ENCODE results near the gene NGEF.
A peak's percentile ranks its signal among the peaks of the same experiment; 100 is the strongest.

Gene NGEF

DNA sequence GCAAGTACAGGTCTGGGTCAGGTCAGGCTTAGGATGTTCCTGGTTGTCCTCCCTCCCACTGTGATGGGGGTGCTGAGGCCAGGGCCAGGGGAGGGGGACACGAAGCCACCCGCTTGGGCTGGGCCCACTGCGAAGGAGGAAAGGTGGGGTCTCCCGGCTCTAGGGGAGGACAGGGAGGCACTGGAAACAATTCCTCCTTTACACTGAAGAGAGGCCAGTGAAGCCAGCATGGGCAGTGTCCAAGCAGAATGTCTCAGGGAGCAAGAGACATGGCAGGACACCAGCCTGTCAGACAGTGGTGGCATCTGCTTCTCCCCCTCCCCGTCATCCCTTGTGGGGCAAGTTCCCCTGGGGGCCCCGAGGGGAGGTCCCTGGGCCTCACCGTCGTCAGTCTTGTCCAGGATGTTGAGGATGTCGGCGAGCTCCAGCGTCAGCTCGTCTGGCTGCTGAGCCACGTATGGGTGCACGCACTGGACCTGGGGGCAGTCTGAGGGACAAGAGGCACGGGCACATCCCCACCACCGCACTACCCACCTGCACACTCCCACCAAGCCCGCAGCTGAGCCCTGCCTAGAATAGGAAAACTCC is 132.2 kb downstream of the NGEF start:
- no peak for DNase-seq

DNA sequence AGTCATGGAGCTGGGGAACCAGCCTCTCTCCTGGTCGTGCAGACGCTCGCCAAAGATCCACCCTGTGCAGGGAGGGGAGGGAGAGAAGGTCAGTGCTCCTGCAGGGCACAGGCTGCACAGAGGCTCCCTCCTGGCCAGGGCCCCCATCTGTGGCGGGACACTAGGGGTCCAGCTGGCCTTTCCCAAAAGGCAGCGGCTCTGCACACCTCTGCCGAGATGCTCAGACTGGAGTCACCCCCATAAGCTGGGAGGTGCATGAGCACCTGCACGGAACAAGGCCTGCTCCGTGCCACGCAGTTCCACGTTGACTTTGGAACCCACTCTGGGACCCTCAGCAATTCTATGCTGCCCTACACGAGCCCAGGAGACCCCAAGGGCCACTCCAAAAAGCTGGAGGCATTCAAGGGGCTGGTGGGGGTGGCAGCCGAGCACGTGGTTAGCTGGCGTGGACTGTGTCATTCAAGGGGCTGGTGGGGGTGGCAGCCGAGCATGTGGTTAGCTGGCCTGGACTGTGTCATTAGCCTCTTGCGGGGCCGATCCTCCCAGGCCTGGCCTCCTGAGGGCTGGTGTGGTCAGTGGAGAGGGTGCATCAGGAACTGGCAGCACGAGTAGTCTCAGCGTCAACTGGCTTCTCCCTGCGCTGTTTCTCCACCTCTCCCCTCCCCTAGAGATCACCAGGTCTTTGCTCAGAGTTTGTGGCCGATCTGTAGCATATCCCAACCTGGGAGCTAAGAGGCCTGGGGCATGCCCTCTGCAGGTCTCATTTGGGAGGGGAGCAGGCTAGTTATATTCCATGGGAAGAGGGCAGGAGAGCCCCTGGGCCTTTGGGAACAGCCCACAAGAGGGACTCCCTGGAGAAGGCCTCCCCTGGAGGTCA is 133.2 kb downstream of the NGEF start:
- no peak for DNase-seq

DNA sequence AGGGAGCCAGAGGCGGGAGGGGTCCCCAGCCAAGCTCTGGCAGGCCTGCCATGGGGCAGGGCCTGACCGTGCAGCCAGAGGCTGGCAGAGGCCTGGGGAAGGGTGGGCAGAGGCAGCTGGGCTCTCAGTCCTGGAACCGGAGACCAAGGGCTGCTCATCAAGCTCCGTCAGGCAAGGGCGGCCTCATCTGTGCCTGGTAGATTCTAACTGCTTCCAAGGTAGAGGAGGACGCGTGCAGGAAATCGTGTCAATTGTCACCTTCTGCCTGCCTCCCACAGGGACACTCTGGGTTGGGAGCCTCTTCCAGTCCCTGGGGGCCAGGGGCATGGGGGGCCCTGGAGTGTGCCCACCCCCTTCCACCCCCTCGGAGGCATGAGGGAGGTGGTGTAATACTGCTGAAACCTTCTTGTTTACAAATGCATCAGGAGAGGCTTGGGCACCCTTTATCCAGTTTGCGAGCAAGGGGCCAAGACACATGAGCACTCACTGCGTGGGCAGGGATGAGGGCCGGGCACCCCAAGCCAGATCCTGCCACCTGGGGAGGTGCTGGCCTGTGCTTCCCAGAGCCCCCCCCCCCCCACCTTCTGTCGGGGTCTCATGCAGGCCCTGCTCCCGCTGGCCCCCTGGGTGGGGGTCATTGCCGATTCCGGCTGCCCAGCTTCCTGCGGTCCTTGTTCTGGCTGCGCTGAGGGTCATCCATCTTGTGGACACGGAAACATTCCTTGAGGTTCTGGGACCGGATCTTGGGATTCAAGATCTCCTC is 134.0 kb downstream of the NGEF start:
- DNase-seq = no peak

DNA sequence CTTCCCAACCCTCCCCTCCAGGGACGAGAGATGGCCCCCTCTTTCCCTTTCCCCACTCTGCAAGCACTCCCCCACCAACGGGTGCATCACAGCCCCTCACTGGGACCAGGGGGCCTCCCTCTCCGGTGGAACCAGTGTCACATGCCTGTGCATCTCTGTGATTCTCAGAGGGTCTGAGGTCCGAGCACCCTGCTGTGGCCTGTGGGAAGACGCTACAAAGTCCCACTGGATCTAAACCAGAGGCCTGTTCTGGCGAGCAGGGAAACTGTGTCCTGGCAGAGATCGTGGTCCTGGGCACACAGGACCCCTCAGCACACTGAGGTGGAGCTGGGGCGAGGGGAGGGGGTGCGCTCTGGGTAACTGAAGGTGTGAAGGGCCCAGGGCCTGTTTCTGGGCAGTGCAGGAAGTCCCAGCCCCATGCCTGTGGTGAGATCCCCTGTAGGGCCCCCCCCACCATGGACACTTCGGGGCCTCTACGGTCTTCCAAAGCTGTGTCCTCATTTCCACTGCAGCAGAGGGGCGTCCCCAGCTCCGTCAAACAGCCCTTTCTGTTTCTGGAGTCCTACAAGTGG is 135.0 kb downstream of the NGEF start:
- DNase-seq = no peak

DNA sequence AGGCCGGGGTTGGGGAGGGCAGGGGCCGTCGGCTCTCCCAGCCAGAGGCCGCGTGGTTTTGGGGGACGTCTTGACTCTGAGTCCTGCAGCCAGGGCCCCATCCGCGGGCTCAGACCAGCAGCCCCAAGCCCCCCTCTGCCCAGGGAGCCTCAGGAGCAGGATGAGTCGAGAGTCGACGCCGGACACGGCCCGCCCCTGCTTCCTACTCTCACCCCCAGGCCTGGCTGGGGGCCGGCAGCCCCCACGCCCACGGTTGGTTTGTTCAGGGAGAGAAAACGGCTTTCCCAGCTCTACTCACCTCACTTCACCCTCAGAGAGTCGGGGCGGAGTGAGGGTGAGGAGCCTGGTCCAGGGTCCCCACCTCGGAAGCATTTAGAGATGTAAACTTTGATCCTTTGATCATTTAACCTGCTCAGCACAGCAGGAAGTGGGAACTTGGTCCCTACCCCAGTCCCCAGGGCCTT is 136.0 kb downstream of the NGEF start:
- DNase-seq = no peak

DNA sequence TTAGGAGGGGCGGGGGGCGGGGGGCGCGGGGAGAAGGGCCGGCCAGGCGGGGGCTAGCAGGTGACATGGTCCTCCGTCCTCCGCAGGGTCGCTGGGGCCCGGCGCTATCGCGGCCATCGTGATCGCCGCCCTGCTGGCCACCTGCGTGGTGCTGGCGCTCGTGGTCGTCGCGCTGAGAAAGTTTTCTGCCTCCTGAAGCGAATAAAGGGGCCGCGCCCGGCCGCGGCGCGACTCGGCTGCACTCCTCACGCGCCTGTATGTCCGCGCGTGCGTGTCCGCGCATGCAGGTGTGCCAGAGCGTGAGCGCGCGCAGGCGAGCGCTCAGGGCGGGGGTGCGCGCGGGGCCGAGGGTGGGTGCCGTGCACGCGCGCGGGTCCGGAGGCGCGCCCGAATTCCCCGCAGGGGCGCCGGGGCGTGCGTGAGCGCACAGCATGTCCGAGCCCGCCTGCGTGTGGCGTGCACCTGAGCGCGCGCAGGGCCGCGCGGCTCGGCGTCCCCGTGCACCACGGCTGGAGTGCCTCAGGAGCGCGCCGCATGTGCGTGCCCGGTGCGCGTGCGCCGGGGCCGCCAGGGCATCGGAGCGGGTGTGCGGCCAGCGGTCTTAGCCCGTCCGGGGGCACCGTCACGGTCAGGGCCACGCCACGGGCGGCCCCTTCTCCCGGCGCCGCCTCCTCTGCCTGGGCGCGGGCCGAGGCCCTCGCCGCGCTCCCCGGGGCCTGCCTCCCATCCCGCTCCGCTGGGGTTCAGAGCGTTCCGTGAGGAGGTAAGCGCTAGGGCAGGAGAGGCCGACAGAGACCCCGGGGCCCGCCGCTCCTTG is 136.7 kb downstream of the NGEF start:
- peak; percentile 26 to 29 for DNase-seq

DNA sequence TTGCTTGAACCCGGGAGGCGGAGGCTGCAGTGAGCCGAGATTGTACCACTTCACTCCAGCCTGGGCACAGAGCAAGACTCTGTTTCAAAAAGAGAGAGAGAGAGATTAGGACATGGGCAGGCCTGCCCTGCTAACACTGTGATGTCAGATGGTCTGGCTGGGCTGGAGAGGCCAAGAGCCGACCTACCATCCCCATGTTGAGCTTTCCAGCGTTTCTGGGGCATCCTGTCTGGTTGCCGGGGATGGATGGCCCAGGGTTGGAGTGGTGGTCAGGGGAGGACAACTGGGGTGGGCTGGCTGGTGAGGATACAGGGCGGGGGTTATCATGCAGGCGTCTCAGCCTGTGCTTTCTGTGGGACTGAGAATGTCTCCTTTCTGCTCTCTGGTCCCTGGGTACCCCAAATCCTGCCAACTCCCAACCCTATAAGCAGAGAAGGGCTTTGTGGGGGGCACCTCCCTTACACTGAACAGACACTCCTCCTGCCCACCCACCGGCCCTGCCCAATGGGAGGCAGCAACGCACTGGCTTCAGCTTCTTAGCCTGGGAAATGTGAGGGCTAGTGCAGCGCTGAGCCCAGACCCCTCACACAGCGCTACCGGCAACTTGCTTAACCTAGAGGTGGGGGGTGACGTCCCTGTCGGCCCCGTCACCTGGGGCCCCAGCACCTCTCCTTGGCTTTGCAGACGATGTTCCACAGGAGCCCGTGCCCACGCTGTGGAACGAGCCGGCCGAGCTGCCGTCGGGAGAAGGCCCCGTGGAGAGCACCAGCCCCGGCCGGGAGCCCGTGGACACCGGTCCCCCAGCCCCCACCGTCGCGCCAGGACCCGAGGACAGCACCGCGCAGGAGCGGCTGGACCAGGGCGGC is 137.6 kb downstream of the NGEF start:
- no peak for DNase-seq

DNA sequence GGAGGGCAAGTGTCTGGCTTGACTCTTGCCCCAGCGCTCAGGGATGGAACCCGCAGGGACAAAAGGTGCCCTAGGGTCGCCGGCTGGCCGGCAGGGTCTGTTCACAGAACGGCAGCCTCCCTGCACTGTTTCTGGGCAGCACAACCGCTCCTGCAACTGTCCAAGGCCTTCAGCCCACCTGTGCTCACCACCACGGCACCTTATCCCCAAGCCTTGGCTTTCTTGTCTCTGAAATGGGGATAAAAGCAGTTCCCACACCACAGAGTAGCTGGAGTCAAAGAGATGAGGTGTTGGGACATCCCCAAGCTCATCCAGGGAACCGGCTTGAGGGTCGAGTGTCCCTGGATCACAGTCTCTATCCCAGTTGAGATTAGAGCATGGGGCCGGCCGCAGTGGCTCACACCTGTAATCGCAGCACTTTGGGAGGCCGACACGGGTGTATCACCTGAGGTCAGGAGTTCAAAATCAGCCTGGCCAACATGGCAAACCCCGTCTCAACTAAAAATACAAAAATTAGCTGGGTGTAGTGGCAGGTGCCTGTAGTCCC is 138.3 kb downstream of the NGEF start:
- DNase-seq = no peak

DNA sequence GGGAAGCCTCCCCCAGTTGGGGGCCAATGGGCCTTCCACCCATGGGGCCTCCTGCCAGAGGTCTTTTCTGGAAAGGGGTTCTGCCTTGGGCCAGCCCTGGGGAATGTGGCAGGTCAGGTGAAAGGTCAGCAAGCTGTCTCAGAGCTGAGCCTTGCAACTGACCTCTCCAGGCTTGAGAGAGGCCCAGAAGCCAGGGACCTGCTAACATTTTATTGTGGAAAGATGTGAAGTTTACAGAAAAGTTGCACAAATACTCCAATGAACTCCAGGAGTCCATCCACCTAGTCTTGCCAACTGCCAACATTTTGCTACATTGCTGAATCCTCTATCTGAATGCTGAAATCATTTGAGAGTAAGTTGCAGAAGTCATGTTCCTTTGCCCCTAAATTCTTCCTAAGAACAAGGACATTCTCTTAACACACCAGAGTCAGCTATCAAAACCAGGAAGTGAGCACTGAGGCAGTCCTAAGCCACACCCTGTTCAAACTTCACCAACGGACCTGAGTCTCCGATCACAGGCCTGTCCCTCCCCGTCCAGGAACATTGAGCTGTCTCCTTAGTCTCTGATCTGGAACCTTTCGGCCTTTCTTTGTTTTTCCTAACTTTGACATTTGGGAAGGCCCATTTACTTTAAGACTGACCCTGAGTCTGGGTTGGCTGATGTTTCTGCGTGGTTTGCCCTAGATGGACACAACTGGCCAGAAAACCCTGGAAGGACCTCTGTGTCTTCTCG is 139.0 kb downstream of the NGEF start:
- no peak for DNase-seq

DNA sequence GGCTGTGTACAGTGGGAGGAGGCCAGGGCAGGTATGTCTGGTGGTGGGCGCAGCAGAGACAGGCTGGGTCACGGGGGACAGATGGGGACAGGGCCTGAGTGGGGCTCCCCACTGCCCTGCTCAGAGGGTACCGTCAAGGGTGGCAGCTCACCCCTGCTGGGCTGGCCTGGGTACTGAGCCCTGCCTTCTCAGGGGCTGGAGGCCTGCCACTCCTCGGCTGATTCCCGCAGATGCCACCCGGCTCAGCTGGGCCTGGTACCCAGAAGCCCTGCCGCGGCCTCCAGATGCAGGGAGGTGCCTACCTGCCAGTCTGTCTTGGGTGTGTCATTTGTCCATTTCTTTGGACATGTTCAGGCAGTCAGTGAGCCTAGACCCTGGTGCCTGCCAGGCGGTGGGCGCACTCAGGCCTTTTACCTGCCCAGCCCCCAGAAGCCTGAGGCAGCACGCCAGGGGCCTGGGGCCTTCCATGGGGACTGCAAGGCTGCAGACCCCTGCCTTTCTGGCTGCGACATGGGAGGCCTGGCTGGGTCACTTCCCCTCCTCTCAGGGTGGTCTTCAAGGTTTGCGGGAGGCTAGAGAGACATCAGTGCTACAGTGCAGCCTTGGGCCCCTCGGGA is 139.7 kb downstream of the NGEF start:
- DNase-seq = no peak

DNA sequence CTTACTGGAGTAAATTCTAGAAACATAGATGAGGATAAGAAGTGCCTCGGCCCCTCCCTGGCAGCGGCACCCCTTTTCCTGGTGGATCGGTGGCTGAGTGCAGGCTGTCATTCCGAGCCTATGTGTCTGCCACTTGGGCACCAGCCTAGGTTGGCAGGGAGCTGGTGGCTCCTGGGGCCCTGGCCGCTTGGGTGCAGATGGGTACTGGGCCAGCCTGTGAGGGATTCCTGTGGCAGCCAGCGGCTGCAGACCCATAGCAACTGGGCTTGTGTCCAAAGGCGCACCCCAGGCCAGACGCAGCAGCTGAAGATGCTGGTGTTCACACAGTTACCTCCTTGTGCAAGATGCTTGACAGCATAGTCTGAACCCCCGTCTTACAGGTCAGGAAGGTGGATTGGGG is 140.2 kb downstream of the NGEF start:
- DNase-seq = no peak

DNA sequence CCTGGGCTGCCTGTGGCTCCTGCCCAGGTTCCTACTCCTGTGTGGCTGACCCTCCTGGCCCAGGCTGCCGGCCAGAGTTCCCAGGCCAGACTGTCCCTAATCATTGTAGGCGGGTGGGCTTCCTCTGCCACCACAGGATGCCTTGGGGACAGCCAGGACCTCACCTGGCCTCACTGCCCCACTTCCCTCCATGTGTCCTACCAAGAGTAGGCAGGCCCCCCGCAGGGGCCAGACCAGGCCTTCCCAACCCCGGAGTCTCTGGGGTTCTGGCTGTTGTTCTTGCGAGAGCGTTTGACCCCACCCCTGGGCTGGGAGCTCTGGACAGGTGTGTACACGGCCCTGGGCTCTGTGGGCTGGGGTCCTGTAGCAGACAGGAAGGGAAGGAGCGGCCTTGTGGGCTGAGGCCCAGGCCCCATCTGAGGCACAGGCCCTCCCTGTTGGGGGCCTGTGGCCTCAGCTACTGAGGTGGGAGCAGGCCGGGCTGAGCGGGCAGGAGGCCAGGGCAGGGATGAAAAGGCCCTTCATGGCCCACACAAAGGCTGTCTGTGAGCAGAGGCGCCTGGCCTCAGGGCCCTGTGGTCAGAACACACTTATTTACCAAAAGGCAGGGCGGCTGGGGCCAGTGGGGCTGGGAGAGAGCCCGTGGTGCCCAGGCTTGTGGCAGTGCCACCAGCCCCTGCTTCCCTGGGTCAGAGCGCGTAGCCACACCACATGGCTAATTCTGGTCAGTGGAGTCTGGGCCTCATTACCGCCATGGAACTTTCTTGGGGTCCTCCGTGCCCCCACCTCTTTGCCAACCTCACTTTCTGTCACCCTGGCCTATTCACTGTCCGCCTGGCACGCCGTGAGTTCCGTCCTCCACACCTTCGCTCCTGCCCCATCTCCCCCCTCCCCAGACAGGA is 141.0 kb downstream of the NGEF start:
- DNase-seq = no peak

DNA sequence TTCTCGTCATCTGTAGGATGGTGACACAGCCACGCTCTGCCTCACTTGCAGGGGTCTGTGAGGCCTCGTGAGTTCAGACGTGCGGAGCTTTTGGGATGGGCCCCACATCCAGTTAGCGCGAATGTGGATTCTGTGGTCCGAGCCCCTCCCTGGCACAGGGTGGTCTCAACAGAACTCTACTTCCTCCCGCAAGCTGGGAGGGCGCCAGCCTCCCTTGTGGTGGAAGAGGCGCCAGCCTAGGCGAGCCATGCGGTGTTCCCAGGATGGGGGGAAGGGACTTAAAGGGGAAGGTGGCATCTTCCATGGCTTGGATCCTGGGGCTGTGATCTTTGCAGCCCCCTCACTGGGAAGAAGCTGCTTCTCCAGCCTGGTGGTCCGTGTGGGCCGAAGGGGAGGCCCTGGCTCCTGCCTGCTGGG is 141.6 kb downstream of the NGEF start:
- DNase-seq = no peak

DNA sequence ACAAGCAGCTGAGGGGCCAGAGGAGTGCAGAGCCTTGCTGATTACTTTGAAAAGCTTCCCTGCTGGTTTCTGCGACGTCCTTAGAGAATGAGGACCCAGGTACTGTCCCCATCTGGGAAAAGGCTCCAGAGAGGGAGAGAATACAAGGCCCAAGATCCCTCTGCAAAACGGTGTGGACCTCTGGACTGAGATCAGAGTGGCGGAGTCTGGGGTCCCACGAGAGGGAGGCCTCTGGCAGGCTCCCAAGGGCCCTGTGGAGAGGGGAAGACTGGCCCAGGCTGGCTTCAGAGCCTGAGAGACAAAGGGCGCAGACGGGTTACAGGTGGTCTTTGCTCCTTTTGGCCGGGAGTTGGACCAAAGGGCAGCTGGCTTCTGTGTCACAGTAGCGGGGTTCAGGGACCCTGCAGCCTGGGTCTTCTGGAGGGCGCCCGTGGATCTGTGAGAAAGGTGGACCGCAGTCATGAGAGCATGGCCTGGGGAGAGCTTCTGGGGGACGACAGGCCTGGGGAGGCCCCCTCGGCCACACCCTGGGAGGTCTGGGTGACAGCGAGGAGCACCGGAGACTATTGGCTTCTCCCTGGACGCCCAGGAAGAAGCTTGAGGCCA is 142.2 kb downstream of the NGEF start:
- no peak for DNase-seq

DNA sequence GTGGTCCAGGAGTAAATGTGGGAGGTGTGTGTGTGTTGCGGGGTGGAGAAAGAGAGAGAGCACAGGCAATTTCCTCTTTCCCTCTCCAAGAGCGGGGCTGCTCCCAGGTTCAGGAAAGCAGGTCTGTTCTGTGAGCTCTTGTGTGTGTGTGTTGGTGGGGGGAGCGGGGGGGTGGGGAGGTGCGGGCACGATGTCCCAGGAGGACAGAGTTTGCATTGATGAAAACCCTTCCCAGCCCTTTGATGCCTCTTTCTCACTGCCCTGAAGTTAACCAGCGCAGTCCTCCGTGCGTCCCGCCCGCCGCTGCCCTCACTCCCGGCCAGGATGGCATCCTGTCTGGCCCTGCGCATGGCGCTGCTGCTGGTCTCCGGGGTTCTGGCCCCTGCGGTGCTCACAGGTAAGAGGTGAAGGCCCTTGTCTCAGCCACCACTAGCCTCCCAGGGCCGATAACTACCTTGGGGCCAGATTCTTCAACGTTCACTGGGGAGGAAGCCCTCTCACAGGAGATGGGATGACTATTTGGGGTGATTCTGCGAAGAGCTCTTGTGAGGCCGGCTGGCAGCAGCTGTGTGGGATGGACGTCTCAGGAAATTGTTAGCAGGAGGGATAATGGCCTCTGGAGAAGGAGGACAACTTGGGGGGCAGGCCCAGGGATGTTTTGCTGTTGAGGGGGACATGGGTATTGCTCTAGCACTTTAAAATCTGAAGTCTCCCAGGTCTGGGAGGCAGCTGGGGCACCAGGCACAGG is 142.9 kb downstream of the NGEF start, which contains the start of gene SNORC:
TSS of gene SNORC (plus strand) at position 247 of the 748 bp plus-strand sequence. CDS start at position 325, 78 bp downstream.
- no peak for DNase-seq

DNA sequence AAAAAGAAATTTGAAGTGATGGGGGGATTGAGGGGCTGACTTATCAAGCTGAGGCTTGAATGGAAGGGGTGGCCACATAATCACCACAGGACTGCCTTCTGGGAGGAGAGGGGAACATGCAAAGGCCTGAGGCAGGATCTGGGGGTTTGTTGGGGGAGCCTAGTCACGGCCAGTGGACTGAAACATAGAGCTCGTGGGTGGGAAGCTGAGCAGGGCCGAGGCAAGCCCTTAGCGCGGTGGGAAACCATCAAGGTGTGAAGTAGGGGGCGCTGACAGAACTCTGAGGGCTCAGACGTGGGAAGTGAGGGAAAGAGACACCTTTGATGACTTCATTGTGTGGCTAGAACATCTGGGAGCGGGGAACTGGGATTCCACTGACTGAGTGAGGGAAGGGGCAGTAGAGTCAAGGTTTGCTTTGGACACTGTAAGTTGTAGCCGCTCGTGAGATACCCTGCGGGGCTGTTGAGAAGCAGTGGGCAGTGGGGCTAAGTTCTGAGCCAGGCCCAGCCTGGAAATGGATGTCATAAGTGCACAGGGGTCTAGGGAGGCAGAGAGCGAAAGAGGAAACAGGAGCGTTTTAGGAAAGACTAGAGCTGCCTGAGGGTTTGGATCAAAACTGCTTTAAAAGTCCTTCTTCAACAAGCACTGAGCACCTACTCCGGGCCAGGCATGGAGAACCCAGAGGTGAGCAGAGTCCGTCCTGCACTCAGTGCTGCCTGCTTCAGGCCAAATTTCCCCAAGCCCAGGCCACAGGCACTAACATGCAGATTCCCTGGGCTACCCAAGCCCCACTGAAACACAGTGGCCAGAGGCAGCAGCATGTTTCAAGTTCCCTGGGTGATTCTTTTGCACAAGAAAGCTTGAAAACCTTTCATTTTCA is 143.7 kb downstream of the NGEF start:
- no peak for DNase-seq
